ENCODE data around the gene NAV3. TPM values are rescaled to one million over a fixed set of nuclear protein-coding genes. Genes with fewer than 3 reads are reported as not detected.

Gene NAV3
- total RNA-seq, 1 experiment from 2014 or later: 6.8 TPM

DNA sequence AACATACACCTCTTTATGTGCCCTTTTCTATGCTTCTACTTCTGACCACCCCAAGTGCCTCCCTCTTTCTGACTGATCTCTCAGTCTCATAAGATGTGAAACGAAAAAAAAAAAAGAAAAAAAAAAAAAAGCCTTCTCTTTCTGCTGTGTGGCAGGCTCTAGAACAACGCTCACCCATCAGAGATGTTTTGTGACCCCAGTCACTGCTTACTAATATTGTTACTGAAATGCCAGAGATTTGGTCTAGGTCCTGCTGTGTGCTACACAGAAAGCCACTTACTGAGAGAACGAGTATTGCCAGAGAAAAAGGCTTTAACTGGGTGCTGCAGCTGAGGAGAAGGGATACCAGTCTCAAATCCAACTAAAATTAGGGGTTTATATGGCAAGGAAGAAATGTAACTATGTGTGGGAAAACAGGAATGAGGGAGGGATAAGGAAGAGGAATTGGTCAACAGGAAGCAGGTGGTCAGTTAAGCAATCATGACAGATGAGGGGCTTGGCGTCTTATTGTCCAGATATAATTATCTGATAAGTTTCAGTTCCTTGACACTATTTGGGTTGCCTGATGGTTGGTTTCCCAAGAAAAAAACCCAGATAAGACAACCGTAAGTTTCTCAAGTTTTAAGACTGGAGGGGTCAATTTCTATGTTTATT is 149.0 kb downstream of the NAV3 start:
- CTCF ChIA-PET: no interaction called here
- no peaks in the 10 kb centered on the region for H3K9me3 ChIP-seq (ENCODE audit: low read length)
- no peaks in the 10 kb centered on the region for H3K36me3 ChIP-seq (ENCODE audit: low read depth, low read length)
- BruUV-seq (replicated peaks): no TSS peak
- DNase-seq (no peak), ATAC-seq (no peak)
- intact Hi-C loops (cut with micrococcal nuclease): no loop called here
- no peaks in the 10 kb centered on the region for H3K27me3 ChIP-seq (ENCODE audit: low read length)
- TF ChIP-seq EZH2 (IDR thresholded peaks at IDR 0.05; ENCODE audit: low read length, unreplicated experiment) (no peak), EZH2phosphoT487 (IDR thresholded peaks at IDR 0.05; ENCODE audit: borderline replicate concordance, low read length) (no peak)
- TF ChIP-seq, protein P1, sequence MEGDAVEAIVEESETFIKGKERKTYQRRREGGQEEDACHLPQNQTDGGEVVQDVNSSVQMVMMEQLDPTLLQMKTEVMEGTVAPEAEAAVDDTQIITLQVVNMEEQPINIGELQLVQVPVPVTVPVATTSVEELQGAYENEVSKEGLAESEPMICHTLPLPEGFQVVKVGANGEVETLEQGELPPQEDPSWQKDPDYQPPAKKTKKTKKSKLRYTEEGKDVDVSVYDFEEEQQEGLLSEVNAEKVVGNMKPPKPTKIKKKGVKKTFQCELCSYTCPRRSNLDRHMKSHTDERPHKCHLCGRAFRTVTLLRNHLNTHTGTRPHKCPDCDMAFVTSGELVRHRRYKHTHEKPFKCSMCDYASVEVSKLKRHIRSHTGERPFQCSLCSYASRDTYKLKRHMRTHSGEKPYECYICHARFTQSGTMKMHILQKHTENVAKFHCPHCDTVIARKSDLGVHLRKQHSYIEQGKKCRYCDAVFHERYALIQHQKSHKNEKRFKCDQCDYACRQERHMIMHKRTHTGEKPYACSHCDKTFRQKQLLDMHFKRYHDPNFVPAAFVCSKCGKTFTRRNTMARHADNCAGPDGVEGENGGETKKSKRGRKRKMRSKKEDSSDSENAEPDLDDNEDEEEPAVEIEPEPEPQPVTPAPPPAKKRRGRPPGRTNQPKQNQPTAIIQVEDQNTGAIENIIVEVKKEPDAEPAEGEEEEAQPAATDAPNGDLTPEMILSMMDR (conservative IDR thresholded peaks at IDR 0.05; ENCODE audit: low read depth, low read length): no peak
- POLR2A ChIA-PET (ENCODE audit: unreplicated experiment): no interaction called here
- H3K27ac ChIP-seq (ENCODE audit: low read length): no peak overlapping the region
- no peaks in the 10 kb centered on the region for H3K4me1 ChIP-seq (ENCODE audit: insufficient read depth, low read length)
- H3K4me2 ChIP-seq (ENCODE audit: low read length): no peak overlapping the region
- no peaks in the 10 kb centered on the region for H3F3A ChIP-seq (ENCODE audit: low read length, unreplicated experiment)
- no peaks in the 10 kb centered on the region for H3K9me2 ChIP-seq (replicated peaks; ENCODE audit: low read length)
- H3K4me3 ChIP-seq (ENCODE audit: low read length): no peak overlapping the region
- H2AFZ ChIP-seq (ENCODE audit: low read length): no peak overlapping the region
- no peaks in the 10 kb centered on the region for H4K20me1 ChIP-seq (ENCODE audit: low read length)
- H3K9ac ChIP-seq (ENCODE audit: low read length): no peak overlapping the region
- no peaks in the 10 kb centered on the region for H3K79me2 ChIP-seq (ENCODE audit: low read length)

DNA sequence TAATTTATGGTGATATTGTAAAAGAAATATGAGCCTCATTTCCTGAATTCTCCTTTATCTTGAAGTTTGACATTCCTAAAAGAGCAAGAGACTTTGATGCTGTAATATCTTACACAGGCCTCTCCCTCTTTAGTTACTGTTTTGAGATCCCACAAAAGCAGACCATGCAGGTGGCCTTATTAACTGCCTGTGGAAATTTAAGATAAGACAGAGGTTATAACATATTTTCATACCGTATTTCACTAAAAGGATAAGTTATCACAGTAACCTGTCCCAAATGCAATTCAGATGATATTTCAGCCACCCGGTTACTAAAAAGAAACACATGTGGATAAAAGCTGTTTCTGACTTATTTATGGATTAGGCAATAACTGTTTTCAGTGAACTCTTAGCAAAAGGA is 150.1 kb downstream of the NAV3 start:
- no peak for TF ChIP-seq EZH2phosphoT487 (IDR thresholded peaks at IDR 0.05; ENCODE audit: borderline replicate concordance, low read length)
- TF ChIP-seq EZH2 (IDR thresholded peaks at IDR 0.05; ENCODE audit: low read length, unreplicated experiment): no peak
- TF ChIP-seq, protein P1 (conservative IDR thresholded peaks at IDR 0.05; ENCODE audit: low read depth, low read length): no peak
- Histone ChIP-seq H3K4me2 (ENCODE audit: low read length) (no peak overlapping the region), H2AFZ (ENCODE audit: low read length) (no peak overlapping the region), H3K36me3 (ENCODE audit: low read depth, low read length) (no peaks in the 10 kb centered on the region), H3K4me1 (ENCODE audit: insufficient read depth, low read length) (no peaks in the 10 kb centered on the region), H3F3A (ENCODE audit: low read length, unreplicated experiment) (no peaks in the 10 kb centered on the region), H3K9me2 (replicated peaks; ENCODE audit: low read length) (no peaks in the 10 kb centered on the region), H4K20me1 (ENCODE audit: low read length) (no peaks in the 10 kb centered on the region), H3K9me3 (ENCODE audit: low read length) (no peaks in the 10 kb centered on the region), H3K27me3 (ENCODE audit: low read length) (no peaks in the 10 kb centered on the region), H3K4me3 (ENCODE audit: low read length) (no peak overlapping the region), H3K79me2 (ENCODE audit: low read length) (no peaks in the 10 kb centered on the region), H3K27ac (ENCODE audit: low read length) (no peak overlapping the region), H3K9ac (ENCODE audit: low read length) (no peak overlapping the region)
- ChIA-PET POLR2A (ENCODE audit: unreplicated experiment) (no interaction called here), CTCF (no interaction called here)
- no TSS peak for BruUV-seq (replicated peaks)
- intact Hi-C loops (cut with micrococcal nuclease): no loop called here
- DNase-seq (no peak), ATAC-seq (no peak)

DNA sequence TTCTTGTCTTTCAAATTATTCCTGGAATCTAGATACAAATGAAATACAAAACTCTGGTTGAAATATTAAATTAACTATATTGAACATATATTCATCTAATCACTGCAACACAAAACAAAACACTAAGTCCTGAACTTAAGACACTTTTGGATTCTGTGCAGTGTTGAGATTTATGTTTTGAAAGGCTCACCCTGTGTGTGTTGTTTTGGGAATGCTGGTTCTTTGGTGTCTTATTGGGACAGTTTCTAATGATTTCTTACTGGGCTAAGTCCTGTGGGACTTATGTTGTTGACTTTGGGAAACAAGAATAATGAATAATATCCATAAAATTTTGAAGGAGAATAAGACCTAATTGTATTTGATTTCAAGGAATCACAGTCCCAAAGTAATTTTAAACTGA is 153.2 kb downstream of the NAV3 start:
- intact Hi-C loops (cut with micrococcal nuclease): no loop called here
- TF ChIP-seq EZH2 (IDR thresholded peaks at IDR 0.05; ENCODE audit: low read length, unreplicated experiment): no peak
- H3K79me2 ChIP-seq (ENCODE audit: low read length): no peaks in the 10 kb centered on the region

More for the DNA sequence above, 153.2 kb downstream of the NAV3 start:
- Histone ChIP-seq H3K4me3 (ENCODE audit: low read length) (no peak overlapping the region), H3K9me2 (replicated peaks; ENCODE audit: low read length) (no peaks in the 10 kb centered on the region), H3K27me3 (ENCODE audit: low read length) (no peaks in the 10 kb centered on the region), H3K4me2 (ENCODE audit: low read length) (no peak overlapping the region), H3K36me3 (ENCODE audit: low read depth, low read length) (no peaks in the 10 kb centered on the region), H3K4me1 (ENCODE audit: insufficient read depth, low read length) (no peaks in the 10 kb centered on the region), H3F3A (ENCODE audit: low read length, unreplicated experiment) (no peaks in the 10 kb centered on the region), H3K27ac (ENCODE audit: low read length) (no peak overlapping the region), H3K9ac (ENCODE audit: low read length) (no peak overlapping the region), H4K20me1 (ENCODE audit: low read length) (no peaks in the 10 kb centered on the region), H2AFZ (ENCODE audit: low read length) (no peak overlapping the region), H3K9me3 (ENCODE audit: low read length) (no peaks in the 10 kb centered on the region)
- no peak for DNase-seq
- CTCF ChIA-PET: no interaction called here
- ATAC-seq: no peak
- BruUV-seq (replicated peaks): no TSS peak
- POLR2A ChIA-PET (ENCODE audit: unreplicated experiment): no interaction called here

All from PC-3 (cell line).